Epithelial cell of esophagus (primary cell): ENCODE data around the gene PHLDA1.
A peak's percentile ranks its signal among the peaks of the same experiment; 100 is the strongest.

Source experiments
- DNase-seq: peaks from one replicate; pipeline ENCODE4 v3.0.0; 2010; ENCODE audit warnings: low read depth
- H3K4me3 ChIP-seq: 2 replicates; pipeline ENCODE4 v1.5.1; 2011; ENCODE audit warnings: mild to moderate bottlenecking, low read length, control low read depth
- CTCF ChIP-seq: IDR thresholded peaks from 2 replicates; pipeline ENCODE4 v1.5.1; 2011; ENCODE audit warnings: low read depth, mild to moderate bottlenecking, low read length, control low read depth, inconsistent platforms; ENCODE audit not compliant: insufficient read depth; ENCODE audit errors: missing control alignments

The PHLDA1 gene

GRCh38 chr12:76007640-76008039 lies 23.9 kb downstream of the PHLDA1 start:
- TF ChIP-seq CTCF = no peak
- no peak for DNase-seq
- H3K4me3 ChIP-seq = no peak overlapping the region

- no peak for DNase-seq
- TF ChIP-seq CTCF = no peak
- no peak overlapping the region for H3K4me3 ChIP-seq
Measured at GRCh38 chr12:76006028-76006925, 25.3 kb downstream of the PHLDA1 start.

GRCh38 chr12:76003355-76003638 lies 28.3 kb downstream of the PHLDA1 start:
- no peak overlapping the region for H3K4me3 ChIP-seq
- no peak for DNase-seq
- TF ChIP-seq CTCF = no peak

GRCh38 chr12:76002598-76003354 lies 28.8 kb downstream of the PHLDA1 start:
- no peak overlapping the region for H3K4me3 ChIP-seq
- no peak for DNase-seq
- TF ChIP-seq CTCF = no peak

GRCh38 chr12:75998292-75999063 lies 33.1 kb downstream of the PHLDA1 start:
- H3K4me3 ChIP-seq = no peak overlapping the region
- DNase-seq = peak; percentile 41
- TF ChIP-seq CTCF = no peak

- no peak for DNase-seq
- TF ChIP-seq CTCF = no peak
- H3K4me3 ChIP-seq = no peak overlapping the region
Measured at GRCh38 chr12:75997658-75998057, 33.9 kb downstream of the PHLDA1 start.
